ENCODE data around the gene ATP2B2.

Gene ATP2B2

DNA sequence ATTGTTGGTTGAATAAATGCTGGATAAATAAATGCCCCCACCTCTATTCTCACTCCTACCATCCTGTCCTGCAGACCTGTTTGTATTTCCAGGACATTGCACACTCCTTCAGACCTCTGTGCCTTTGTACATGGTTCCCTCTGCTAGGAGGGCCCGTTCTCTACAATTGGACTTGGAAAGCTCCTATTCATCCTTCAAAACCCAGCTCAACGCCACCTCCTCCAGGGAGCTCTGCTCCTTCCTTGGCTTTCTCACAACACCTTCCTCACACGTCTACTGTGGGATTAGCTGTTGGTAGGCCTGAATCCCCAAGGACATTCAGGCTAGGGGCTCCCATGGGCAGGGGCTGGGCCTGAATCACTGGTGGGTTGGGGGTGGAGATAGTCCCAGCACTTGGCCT, 105.8 kb downstream of the ATP2B2 start:
- Histone ChIP-seq H3K4me1 (ENCODE audit: low read depth, poor library complexity, severe bottlenecking) (peaks cover 12% of the 10 kb centered on the region), H3K4me3 (IDR thresholded peaks at IDR 0.05; ENCODE audit: insufficient read depth, low read depth, low read length) (no peak overlapping the region), H3K27ac (no peak overlapping the region), H3K27me3 (ENCODE audit: insufficient read depth, low read depth) (no peaks in the 10 kb centered on the region), H3K36me3 (ENCODE audit: insufficient read depth) (no peaks in the 10 kb centered on the region), H3K9ac (no peak overlapping the region), H3K79me2 (ENCODE audit: insufficient read depth, low read depth) (no peaks in the 10 kb centered on the region), H3K4me2 (no peak overlapping the region), H4K20me1 (ENCODE audit: insufficient read depth) (no peaks in the 10 kb centered on the region), H2AFZ (ENCODE audit: low read depth) (no peak overlapping the region)
- no peak for TF ChIP-seq CTCF (conservative IDR thresholded peaks at IDR 0.05; ENCODE audit: low read depth, low read length)

DNA sequence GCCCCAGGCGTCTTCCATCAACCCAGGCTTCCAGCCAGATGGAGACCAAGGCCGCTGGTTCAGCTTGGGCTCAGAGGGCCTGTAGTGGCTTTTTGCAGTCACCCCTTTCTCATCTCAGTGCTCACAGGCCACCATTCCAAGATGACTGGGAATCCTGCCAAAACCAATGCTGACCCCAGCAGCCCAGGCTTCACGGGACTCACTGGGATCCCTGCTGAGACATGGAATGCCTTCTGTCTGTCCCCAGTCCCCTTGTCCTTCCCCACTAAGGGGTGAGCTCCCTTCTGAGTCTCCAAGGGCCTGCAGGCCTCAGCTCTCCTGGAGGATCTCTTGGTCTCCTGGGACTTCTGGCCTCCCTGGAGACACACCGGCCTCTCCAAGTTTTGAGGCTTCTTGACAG, 107.0 kb downstream of the ATP2B2 start:
- H3K27me3 ChIP-seq (ENCODE audit: insufficient read depth, low read depth) = no peaks in the 10 kb centered on the region
- H3K79me2 ChIP-seq (ENCODE audit: insufficient read depth, low read depth) = no peaks in the 10 kb centered on the region
- no peaks in the 10 kb centered on the region for H4K20me1 ChIP-seq (ENCODE audit: insufficient read depth)
- H3K4me2 ChIP-seq = no peak overlapping the region
- H3K9ac ChIP-seq = no peak overlapping the region
- no peak for TF ChIP-seq CTCF (conservative IDR thresholded peaks at IDR 0.05; ENCODE audit: low read depth, low read length)
- H3K4me3 ChIP-seq (IDR thresholded peaks at IDR 0.05; ENCODE audit: insufficient read depth, low read depth, low read length) = no peak overlapping the region
- no peaks in the 10 kb centered on the region for H3K36me3 ChIP-seq (ENCODE audit: insufficient read depth)
- peaks cover 12% of the 10 kb centered on the region for H3K4me1 ChIP-seq (ENCODE audit: low read depth, poor library complexity, severe bottlenecking)
- no peak overlapping the region for H3K27ac ChIP-seq
- H2AFZ ChIP-seq (ENCODE audit: low read depth) = no peak overlapping the region

DNA sequence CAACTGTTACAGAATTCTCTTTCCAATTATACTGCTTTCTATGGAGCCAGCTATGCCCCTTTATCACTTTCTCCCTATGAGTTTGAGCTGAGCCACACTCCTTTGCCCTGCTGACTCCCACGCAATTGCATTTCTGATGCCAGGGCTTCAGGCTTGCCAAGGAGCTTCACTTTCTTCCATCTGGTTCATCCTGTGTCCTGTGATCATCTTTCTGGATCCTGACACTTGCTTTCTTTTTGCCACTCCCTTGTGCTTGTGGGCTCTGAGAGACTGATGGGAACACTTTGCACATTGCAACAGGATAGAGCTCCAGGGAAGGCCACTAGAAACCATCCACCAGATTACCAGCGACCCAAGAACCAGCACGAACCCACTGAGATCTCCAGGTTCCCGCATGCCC, 107.5 kb downstream of the ATP2B2 start:
- TF ChIP-seq CTCF (conservative IDR thresholded peaks at IDR 0.05; ENCODE audit: low read depth, low read length) = no peak
- Histone ChIP-seq H3K9ac (no peak overlapping the region), H3K4me3 (IDR thresholded peaks at IDR 0.05; ENCODE audit: insufficient read depth, low read depth, low read length) (no peak overlapping the region), H3K79me2 (ENCODE audit: insufficient read depth, low read depth) (no peaks in the 10 kb centered on the region), H3K4me1 (ENCODE audit: low read depth, poor library complexity, severe bottlenecking) (peaks cover 12% of the 10 kb centered on the region), H3K27ac (no peak overlapping the region), H4K20me1 (ENCODE audit: insufficient read depth) (no peaks in the 10 kb centered on the region), H2AFZ (ENCODE audit: low read depth) (no peak overlapping the region), H3K36me3 (ENCODE audit: insufficient read depth) (no peaks in the 10 kb centered on the region), H3K4me2 (no peak overlapping the region), H3K27me3 (ENCODE audit: insufficient read depth, low read depth) (no peaks in the 10 kb centered on the region)

DNA sequence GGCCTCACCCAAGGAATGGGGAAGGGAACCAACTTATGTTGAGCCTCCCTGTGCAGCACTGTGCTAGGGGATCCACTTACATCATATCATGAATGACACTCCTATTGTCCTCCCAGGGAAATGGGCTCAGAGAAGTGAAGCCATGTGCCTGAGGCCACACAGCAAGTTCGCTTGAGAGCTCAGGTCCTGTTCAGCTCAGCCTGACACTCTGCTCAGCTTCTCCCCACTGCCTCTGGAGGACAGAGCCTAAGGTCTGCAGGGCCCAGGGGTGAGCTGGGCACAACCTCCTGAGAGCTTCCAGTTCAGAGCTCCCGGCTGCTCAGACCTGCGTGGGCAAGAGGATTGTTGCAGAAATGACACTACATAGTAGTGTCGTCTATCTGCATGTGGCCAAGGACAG, 108.5 kb downstream of the ATP2B2 start:
- TF ChIP-seq CTCF (conservative IDR thresholded peaks at IDR 0.05; ENCODE audit: low read depth, low read length) = no peak

More for the DNA sequence above, 108.5 kb downstream of the ATP2B2 start:
- H3K4me3 ChIP-seq (IDR thresholded peaks at IDR 0.05; ENCODE audit: insufficient read depth, low read depth, low read length) = no peak overlapping the region
- peaks cover 12% of the 10 kb centered on the region for H3K4me1 ChIP-seq (ENCODE audit: low read depth, poor library complexity, severe bottlenecking)
- H4K20me1 ChIP-seq (ENCODE audit: insufficient read depth) = no peaks in the 10 kb centered on the region
- H3K27me3 ChIP-seq (ENCODE audit: insufficient read depth, low read depth) = no peaks in the 10 kb centered on the region
- no peak overlapping the region for H3K27ac ChIP-seq
- H3K9ac ChIP-seq = no peak overlapping the region
- H3K4me2 ChIP-seq = no peak overlapping the region
- no peaks in the 10 kb centered on the region for H3K79me2 ChIP-seq (ENCODE audit: insufficient read depth, low read depth)
- H3K36me3 ChIP-seq (ENCODE audit: insufficient read depth) = no peaks in the 10 kb centered on the region
- no peak overlapping the region for H2AFZ ChIP-seq (ENCODE audit: low read depth)
